AG20443 (cell line): ENCODE measurements around the gene EMP2.
"Not testable (repeated sequence)": the region's sequence is repeated elsewhere in the genome, so short reads cannot be mapped to it uniquely, and the experiment has no call there.

Source experiments
- DNase-seq: peaks from one replicate; pipeline ENCODE4 v3.0.0; 2012; ENCODE audit warnings: low spot score, mixed read lengths

Gene EMP2

GRCh38 chr16:10552281-10552680 is 28.1 kb downstream of the EMP2 start:
- peak; percentile 51 for DNase-seq

- no peak for DNase-seq
Measured at GRCh38 chr16:10551881-10552280, 28.5 kb downstream of the EMP2 start.

GRCh38 chr16:10548404-10548803 is 32.0 kb downstream of the EMP2 start:
- no peak for DNase-seq

DNA sequence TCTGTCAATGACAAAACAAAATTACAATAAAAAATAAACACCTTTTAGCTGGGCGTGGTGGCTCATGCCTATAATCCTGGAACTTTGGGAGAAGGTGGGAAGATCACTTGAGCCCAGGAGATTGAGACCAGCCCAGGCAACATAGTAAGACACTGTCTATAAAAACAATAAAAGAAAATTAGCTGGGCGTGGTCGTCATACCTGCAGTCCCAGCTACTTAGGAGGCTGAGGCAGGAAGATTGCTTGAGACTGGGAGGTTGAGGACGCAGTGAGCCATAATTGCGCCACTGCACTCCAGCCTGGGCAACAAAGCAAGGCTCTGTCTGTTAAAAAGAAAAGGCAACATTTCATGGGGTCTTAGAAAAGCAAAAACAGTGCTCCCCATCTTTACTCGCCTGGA is 32.7 kb downstream of the EMP2 start:
- DNase-seq, result no peak

DNA sequence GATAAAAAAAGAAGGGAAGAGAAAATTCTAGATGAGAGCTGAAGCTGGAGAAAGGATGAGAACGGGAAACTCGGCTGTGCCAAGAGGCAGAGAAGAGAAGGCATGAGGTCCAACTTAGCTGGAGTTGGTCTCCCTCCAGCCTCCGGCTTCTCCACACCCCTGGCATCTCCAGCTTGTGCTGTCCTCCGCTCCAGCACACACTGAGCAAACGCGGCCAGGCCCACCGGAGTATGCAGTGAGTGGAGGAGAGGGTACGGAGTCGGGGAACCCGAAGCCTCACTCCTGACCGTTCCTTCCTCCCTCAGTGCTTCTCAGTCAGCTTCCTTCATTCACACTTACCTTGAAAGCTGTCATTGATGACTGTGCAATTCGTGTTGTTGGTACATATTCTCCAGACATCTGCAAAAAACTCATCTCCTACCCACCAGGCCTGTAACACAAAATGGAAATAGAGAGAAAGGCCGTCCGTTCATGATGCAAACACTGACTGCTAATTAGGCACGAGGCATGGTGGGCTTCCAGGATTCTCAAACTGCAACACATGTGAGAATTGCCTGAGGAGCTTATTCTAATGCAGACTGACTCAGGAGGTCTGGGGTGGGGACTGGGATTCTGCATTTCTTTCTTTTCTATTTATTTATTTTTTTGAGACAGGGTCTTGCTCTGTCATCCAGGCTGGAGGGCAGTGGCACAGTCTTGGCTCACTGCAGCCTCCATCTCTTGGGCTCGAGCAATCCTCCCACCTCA is 37.0 kb downstream of the EMP2 start:
- DNase-seq, result no peak

DNA sequence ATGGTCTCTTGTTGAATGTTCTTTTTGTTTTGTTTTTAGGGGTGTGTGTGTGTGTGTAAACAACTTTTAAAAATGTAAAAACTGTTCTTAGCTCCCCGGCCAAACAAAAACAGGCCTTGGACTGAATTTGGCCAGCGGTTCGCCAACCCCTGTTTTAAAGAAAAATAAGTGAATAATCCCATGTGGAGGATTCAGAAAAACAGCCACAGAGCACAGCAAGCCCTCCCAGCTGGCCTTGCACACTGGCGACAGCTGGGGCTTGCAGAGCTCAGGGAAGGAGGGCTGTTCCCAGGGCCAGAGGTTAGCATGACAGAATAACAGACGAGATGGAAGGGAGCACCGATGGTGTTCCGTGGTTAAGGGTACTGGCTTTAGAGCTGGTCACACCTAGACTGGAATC is 39.0 kb downstream of the EMP2 start:
- no peak for DNase-seq

GRCh38 chr16:10539793-10540192 is 40.6 kb downstream of the EMP2 start:
- no peak for DNase-seq

GRCh38 chr16:10539236-10539635 is 41.2 kb downstream of the EMP2 start:
- no peak for DNase-seq

- DNase-seq, result no peak
Measured at GRCh38 chr16:10538583-10538982, 41.8 kb downstream of the EMP2 start.

GRCh38 chr16:10537946-10538345 is 42.5 kb downstream of the EMP2 start:
- DNase-seq, result no peak

DNA sequence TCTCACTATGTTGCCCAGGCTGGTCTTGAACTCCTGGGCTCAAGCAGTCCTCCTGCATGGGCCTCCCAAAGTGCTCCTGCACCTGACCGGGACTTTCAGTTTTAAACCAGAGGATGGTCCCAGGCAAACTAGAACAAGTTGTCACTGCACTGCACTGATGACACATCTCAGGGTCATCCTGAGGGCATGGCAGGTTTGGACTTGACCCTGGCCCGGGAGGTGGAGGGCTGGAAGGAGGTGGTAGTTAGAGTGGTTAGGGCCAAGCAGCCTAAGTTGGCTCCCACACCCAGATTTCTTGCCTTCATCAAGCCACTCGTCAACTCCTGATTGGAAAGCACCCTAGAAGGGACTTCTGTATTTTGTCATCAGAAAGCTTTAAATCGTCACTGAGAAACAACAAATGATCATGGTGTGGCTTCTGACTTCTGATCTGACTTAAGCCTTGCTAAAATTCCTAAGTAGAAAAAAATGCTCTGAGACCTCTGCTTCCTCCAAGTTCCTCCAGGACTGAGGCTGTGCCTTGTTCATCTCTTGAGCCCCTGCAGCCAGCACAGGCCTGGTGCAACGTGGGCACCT is 43.5 kb downstream of the EMP2 start:
- DNase-seq, result no peak

DNA sequence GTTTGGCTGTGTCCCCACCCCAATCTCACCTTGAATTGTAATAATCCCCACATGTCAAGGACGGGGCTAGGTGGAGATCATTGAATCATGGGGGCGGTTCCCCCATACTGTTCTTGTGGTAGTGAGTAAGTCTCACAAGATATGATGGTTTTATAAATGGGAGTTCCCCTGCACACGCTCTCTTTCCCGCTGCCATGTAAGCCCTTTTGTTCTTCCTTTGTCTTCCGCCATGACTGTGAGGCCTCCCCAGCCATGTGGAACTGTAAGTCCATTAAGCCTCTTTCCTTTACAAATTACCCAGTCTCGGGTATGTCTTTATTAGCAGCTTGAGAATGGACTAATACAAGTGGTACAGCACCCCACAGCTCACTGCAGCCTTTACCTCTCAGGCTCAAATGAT is 44.1 kb downstream of the EMP2 start:
- DNase-seq, result not testable (repeated sequence)

DNA sequence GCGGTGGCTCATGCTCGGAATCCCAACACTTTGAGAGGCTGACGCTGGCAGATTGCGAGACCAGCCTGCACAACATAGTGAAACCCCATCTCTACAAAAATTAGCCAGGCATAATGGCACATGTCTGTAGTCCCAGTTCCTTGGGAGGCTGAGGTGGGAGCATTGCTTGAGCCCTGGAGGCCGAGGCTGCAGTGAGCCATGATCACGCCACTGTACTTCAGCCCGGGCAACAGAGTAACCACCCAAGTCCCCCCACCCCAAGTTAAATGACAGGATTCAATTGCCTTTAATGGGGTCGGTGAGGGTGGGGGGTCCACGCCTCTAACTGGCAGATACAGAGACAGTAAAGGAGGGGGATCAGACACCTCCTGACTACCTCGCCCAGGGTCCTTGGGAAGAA is 44.9 kb downstream of the EMP2 start:
- DNase-seq, result no peak

GRCh38 chr16:10534748-10535147 is 45.6 kb downstream of the EMP2 start:
- DNase-seq, result no peak

DNA sequence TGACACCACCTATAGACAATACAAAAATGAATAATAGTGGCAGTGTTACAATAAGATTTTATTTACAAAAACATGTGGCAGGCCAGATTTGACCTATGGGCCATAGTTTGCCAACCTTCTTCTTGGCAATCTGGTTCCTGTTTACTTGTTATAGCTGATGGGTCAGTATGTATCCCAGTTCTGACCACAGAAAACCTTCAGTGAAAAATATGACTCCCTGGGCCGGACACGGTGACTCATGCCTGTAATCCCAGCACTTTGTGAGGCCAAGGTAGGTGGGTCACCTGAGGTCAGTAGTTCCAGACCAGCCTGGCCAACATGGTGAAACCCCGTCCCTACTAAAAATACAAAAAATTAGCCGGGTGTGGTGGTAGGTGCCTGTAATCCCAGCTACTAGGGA is 46.8 kb downstream of the EMP2 start:
- not testable (repeated sequence) for DNase-seq

DNA sequence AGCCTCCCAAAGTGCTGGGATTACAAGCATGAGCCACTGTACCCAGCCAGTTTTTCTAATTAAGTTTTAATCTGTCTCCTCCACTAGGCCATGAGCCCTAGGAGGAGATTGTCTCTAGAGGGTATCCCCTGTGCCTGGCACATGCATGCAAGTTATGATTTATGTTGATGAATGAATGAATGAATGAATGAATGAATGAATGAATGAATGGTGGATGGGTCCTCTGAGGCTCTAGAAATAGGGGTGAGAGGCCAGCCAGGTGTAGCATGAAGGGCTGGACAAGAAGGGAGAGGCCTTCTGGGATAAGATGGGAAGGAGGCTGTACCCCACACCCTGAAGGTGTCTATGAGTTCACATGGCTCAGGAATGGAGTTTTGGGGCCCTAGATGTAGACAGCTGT is 48.8 kb downstream of the EMP2 start:
- no peak for DNase-seq

- no peak for DNase-seq
Measured at GRCh38 chr16:10530685-10531084, 49.7 kb downstream of the EMP2 start.

DNA sequence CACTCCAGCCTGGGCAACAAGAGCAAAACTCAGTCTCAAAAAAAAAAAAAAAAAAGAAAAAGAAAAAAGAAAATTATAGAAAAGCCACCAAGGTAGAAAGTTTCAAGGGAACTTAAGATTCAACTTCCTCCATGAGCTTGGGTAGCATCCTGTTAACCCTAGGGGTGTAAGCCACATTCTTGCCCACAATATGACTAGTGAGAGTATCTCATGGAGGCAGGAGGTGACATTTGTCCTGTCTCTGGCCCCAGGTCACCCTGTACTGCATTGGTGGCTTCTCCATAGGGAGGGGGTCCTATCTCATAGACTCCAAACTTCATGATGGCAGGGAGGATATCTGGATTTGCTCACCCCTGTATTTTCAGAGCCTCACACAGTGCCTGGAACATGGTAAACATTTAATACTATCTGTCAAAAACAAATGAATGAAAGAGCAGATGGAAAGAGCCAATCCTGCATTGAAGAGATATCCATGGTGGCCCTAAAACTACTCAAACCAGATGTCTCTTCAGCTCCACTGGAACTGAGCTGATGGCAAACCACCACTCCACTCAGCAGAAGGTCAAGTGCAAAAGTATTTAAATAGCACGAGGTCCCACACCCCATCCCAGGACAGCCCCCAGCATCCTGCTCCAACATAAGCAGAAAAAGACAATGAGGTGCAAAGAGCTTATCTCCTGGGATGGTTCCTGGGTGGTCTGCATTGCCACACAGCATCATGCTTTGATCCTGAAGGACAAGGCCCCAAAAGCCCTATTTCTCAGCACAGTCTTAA is 50.3 kb downstream of the EMP2 start:
- DNase-seq, result no peak

DNA sequence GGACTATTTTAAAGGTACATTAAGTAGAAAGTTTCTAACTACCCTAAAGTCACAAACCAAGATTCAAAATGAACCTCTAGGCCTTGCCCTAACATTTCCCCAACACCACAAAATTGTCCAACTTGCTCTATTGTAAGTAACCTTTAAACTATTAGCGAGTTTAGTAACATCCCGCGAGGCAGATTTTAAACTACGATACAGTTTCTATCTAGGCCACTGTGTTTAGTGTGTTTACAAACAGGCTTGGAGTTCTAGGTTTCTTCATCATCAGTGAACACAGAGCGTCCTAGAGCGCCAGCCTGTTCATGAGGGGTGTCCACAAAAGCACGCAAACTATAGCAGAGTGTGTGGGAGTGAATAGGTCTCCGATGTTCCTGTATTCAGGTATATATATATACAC is 51.8 kb downstream of the EMP2 start:
- no peak for DNase-seq

- DNase-seq, result no peak
Measured at GRCh38 chr16:10526962-10527361, 53.4 kb downstream of the EMP2 start.

GRCh38 chr16:10525214-10525825 is 55.1 kb downstream of the EMP2 start:
- DNase-seq, result no peak

DNA sequence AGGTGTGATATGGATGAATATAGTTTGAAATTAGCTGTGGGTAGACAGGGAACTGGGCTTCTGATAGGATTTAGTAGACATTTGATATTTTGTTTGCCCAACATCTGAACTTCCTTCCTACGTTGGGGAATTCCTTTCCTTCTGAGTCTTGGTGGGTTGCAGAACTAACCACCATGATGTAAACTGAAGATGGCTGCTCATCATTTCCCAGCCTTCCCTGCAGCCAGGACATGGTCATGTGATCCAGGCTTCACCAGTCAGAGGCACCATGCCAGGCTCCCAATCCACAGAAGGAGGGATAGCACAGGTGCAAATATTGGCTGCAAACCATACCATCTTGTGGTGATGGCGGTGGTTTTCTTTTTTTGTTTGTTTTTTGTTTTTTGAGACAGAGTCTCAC is 57.4 kb downstream of the EMP2 start:
- no peak for DNase-seq
